Right lobe of liver (tissue), 4 donors: ENCODE results near the gene GCK.

Experiments used
- POLR2A ChIP-seq: fragments of 450-650 bp; IDR thresholded peaks from one replicate; pipeline ENCODE4 v1.6.1; 2017; ENCODE audit warnings: antibody characterized with exemption, mild to moderate bottlenecking
- TF ChIP-seq, protein P1 (sequence below), 4 donors: fragments of 200-600 bp in 3 of 4; fragments of 450-650 bp in 1 of 4; IDR thresholded peaks; one replicate each; pipeline versions ENCODE4 v1.5.1 to v1.8.0; 2016 to 2022; ENCODE audit warnings: antibody characterized with exemption in 4 of 4, mild to moderate bottlenecking in 2 of 4
- donor health status: DM: no; HTN: no; CAD: no.
- donor health status: DM: no; HTN: no; CAD: no.
- donor health status: DM: no; HTN: yes; CAD: no.

DNA sequence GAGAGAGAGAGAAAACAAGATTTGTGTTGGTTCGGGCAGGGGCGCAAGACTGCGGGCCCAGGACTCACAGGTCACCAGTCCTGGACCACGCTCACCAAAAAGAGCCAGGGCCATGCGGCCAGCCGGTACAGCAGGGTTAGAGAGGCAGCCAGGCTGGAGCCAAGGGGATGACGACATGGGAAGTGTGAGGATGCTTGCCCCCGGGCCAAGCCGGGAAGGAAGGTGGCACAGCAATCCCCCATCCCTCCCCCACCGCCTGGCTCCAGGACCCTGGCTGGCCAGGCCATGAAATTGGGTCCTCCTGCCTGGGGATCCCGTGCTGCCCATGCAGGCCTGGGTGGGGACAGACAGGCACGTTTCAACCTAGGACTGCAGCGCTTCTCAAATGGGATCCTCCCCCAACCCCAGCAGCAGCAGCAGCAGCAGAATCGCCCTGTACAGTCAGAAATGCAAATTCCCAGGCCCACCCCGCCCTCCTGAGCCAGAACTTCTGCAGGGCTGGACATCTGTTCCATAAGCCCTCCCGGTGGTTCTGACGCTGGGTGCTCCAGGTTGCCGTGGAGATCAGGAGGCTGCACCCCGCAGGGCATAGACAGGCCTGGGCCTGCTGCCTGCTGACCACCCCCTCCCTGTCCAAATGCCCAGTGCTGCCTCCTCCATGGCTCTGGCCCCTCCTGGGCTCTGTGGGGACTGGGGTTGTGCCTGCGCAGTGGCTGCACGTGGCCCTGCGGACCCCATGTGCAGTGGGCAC is 46.5 kb upstream of the GCK start:
- no peak for TF ChIP-seq POLR2A
- TF ChIP-seq, protein P1, sequence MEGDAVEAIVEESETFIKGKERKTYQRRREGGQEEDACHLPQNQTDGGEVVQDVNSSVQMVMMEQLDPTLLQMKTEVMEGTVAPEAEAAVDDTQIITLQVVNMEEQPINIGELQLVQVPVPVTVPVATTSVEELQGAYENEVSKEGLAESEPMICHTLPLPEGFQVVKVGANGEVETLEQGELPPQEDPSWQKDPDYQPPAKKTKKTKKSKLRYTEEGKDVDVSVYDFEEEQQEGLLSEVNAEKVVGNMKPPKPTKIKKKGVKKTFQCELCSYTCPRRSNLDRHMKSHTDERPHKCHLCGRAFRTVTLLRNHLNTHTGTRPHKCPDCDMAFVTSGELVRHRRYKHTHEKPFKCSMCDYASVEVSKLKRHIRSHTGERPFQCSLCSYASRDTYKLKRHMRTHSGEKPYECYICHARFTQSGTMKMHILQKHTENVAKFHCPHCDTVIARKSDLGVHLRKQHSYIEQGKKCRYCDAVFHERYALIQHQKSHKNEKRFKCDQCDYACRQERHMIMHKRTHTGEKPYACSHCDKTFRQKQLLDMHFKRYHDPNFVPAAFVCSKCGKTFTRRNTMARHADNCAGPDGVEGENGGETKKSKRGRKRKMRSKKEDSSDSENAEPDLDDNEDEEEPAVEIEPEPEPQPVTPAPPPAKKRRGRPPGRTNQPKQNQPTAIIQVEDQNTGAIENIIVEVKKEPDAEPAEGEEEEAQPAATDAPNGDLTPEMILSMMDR (IDR thresholded peaks at IDR 0.05), result no peak
